Putamen (tissue), 1 donor: Measurements from ENCODE around the gene NSUN5.
"Not testable (repeated sequence)": the region's sequence is repeated elsewhere in the genome, so short reads cannot be mapped to it uniquely, and the experiment has no call there.

ENCODE experiments used
- DNase-seq: peaks from one replicate; pipeline ENCODE4 v3.0.0-alpha.2; 2016; ENCODE audit warnings: low spot score

Gene NSUN5

GRCh38 chr7:73325424-73325823 is 16.8 kb upstream of the NSUN5 start:
- DNase-seq, result not testable (repeated sequence)

DNA sequence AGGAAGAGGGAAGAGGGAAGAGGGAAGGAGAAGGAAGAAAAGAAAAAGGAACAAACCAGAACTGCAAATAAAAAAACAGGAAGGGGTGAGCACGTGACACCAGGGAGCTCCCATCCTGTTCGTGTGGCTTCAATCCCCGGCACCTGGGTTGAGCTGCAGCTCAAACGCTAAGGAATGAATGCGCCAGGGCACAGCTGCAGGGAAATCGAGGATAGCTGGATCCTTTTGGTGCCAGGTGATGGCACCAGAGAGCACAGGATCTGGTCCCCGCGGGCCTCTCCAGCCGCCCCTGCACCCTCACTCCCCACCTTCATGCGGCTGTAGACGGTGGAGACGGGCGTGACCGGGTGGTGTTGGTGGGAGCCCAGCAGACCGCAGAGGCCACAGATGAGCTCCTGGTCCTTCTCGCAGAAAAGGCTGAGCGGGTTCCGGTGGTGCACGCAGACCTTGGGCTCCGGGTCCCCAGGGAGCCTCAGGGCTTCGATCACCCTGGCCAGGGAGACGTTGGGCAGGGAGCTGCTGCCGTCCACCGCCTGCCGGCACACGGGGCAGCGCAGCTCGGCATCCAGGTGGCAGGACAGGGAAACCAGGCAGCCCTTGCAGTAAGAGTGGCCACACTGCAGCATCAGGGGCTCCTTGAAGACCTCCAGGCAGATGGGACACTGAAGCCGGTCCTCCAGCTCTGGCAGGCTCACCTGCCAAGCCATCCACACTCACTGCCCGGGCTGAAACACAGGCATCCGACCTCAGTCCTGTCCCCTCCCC is 15.6 kb upstream of the NSUN5 start:
- DNase-seq, result peak; percentile 27

- not testable (repeated sequence) for DNase-seq
Observed at GRCh38 chr7:73323434-73324080, 14.9 kb upstream of the NSUN5 start.

DNA sequence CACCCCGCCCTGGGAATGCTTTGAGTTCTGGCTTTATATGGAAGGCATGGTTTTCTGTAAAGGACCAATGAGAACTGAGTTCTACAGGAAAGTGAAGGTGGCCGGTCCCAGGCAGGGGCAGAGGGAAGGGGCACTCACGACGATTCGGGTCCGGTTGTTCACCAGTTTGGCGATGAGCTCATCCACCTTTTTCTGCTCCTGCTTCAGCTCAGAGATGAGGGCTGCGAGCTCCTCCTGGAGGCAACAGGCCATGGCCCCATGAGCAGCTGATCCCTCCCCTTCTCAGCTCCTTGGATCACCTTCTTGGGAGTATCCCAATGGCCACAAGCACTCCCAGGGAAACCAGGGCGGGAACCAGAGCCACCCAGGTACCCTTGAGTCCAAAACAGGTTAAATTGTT is 11.4 kb upstream of the NSUN5 start:
- DNase-seq, result not testable (repeated sequence)

DNA sequence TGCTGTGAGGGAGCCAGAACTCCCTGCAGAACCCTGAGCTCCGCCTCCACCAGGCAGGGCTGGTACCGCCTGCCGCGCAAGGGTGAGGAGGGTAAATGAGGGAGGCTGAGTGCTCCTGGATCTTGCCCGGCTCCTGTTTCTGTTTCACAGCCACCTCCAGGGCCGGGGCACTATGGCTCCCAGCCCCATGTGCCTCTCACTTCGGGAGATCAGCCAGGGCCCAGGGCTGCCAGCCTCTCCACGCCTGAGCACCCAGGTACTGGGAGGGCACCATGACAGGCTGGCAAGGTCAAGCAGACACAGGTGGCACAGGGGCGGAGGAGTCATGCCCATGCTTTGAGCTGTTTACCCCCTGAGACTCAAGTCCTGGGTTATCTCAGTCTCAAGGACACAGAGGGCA is 10.9 kb upstream of the NSUN5 start:
- not testable (repeated sequence) for DNase-seq

DNA sequence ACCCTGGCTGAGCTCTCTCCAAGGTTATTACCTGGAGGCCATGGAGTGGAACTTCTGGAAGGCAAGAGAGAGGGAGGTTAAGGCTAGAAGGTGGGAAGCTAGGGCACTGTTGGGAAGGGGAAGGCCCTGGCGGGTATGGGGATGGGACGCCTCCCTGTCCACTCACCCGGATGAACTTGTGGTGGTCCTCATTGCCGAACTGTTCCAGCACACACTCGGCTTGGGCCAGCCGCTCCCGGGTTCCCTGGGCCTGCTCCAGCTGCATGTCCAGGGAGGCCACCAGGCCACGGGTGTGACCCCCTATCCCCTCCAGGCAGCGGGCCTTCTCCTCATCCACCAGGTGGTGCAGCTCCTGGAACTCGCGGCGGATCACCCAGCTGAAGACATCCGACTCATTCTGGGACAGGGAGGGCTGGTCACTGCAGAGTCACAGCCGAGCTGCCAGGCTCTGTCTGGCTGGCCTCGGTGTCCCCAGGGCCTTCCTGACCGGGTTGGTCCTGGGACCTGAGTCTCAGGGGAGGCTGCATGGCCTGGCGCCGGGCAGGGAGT is 10.1 kb upstream of the NSUN5 start:
- not testable (repeated sequence) for DNase-seq

GRCh38 chr7:73316521-73316920 is 7.9 kb upstream of the NSUN5 start:
- no peak for DNase-seq

DNA sequence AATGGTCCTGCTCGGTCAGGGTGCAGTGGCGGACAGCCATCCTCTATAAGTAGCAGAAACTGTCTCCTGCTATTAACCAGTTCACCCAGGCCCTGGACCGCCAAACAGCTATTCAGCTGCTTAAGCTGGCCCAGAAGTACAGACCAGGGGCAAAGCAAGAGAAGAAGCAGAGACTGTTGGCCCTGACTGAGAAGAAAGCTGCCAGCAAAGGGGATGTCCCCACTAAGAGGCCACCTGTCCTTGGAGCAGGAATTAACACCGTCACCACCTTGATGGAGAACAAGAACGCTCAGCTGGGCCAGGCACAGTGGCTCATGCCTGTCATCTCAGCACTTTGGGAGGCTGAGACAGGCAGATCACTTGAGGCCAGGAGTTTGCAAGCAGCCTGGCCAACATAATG is 5.6 kb upstream of the NSUN5 start:
- DNase-seq, result no peak

DNA sequence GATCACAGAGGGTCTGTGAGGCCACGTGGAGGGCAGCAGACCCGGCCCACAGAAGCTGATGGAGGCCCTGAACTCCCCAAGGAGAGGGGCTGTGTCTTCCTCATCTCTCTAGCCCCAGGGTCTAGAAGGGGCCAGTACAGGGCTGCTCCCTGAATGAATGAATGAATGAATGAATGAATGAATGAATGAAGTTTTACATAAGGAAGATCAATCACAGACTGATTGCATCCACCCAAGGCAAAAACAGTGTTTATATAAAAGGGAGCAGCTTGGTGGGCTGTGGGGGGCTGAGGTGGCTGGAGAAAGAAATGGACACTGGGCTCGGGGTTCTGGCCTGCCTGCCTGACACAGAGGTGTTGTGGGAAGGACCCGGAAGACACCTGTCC is 4.9 kb upstream of the NSUN5 start:
- no peak for DNase-seq

- no peak for DNase-seq
Observed at GRCh38 chr7:73312831-73313520, 4.3 kb upstream of the NSUN5 start.

DNA sequence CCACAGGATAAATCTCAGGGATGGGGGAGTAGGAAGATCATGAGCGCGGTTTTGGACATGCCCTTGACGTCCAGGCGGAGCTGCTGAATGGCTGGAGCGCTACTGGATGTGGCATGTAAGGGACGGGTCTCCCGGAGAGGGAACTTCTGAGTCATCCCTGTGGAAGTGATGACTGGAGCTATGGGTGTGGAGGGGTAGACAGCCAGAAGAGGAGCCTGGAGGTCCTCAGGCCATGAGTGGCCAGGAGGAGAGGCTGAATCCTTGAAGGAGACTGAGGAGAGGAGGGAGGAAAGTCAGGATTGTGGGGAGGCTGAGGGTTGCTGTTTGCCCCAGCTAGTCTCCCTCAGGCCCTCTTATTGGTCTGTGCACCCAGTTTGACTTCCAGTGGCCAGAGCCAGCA is 2.8 kb upstream of the NSUN5 start:
- DNase-seq, result not testable (repeated sequence)

DNA sequence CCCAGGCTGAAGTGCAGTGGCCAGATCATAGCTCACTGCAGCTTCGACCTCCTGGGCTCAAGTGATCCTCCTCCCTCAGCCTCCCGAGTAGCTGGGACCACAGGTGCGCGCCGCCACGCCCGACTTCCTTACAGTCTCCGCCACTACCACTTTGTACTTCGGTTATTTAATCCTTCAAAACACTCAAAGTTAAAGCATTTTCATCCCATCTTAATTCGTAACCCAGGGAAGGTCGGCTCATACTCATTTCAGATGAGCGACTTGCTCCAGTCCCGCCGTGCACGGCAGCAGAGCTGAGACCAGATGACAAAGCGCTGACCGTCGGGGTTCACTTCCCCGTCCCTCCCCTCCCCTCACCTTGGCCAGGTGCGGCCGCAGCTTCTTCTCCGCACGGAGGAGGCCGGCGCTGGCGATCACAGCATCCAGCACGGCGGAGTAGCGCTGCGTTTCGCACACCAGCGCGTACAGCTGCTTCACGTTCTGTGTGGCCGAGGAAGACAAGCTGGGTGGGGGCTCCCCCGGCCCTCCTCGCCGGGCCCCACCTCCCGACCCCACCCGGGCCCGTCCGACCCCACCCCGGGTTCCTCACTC is 457 bp downstream of the NSUN5 start:
- no peak for DNase-seq

- DNase-seq, result no peak
Observed at GRCh38 chr7:73307436-73307835, 1.2 kb downstream of the NSUN5 start.

DNA sequence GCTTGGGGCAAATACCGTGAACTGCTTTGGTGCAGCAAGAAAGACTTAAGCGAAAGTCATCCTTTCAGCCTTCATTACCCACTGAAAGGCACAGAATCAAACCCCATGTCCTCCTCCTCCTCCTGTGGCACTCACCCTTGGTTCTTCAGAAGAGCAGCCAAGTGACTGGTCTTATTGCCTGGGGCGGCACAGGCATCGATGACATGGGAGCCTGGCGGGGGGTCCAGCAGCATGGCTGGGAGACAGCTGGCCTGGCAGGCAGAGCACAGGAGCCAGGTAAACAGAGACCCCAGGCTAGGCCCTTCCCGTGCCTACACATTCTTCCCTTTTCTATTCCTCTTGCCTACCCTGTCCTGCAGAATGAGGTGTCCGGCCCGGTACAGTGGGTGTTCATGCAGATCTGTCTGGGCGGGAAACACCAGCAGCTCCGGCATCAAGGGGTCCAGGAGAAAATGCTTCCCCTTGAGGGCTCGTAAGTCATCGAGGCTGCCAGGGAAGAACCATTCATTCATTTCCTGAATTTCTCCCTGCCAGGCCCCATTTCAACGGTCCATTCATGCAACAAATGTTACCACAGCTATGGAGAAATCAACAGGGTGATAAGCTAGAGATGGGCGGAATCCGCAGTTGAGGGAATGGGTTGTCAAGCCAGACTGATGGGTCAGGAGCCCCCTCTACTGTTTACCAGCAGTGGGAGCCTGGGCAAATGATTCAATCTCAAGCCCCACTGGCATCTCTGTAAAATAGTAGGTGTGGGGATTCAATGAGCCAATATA is 3.8 kb downstream of the NSUN5 start:
- not testable (repeated sequence) for DNase-seq

DNA sequence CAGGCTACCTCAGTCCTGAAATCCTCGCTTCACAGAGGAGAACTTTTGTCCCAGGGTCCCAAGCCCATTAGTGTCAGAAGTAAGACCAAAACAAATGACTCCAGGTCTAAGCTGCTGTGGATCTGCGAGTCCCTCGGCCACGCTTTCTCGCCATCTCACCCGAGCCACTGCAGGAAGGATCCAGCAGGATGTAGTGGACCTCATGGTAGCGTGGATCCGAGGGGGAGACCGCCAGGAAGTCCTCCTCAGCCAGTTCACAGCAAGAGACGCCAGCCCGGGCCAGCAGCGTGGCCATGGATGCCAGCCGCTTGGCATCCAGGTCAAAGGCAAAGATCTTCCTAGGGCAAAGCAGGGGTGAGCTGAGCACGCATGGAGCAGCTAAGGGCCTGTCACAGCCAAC is 4.6 kb downstream of the NSUN5 start:
- no peak for DNase-seq

DNA sequence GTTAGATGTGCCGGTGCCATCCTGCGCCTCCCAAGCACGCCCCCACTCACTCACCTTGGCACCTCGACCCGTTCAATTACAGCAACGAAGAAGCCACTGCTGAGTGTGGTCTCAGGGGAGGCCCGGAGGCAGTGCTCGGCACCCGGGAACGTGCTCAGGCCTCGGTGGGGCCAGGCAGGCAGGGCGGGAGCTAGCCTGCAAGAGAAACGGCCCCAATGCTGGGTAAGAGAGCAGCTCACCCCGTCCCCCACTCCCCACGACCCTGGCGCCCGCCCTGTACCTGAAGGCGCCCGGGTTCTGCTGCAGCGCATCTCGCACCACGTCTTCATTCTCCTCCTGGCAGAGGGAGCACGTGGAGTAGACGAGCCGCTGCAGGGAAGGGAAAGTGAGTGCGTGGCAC is 5.1 kb downstream of the NSUN5 start:
- DNase-seq, result no peak

DNA sequence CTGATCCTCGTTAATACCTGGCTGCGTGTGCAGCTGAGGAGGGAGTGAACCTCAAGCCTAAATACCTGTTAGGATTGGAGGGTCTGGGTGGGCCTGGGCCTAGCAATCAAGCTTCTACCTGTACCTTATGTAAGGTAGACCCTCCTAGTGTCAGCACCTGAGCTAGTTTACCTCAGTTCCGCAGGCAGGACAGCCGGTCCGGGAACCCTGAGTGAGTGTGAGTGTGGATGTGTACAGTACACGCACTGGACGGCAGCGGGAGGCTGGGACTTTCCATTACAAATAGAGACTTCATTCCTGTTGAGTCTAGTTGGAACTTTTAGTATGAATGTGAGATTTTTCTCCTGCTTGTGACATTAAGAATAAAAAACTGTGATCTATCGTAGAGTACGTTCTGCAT is 5.8 kb downstream of the NSUN5 start:
- DNase-seq, result not testable (repeated sequence)

DNA sequence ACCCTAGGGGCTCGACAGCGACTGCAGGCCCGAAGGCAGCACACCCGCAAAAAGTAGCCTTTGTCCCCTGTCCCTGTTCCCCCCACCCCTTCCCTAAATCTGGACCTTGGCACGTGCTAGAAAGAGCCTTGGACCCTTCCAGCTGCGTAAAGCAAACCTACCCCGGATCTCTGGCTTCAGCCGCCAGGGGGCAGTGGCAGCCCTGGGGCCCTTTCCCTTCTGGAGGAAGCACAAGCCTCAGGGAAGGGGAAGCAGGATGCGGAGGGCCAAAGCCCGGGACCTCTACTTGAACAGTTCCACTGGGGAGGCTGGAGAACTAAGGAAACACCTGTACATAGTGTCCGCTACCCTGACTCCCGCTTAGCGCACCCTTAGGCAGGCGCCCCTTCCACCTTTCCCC is 7.5 kb downstream of the NSUN5 start:
- not testable (repeated sequence) for DNase-seq

- not testable (repeated sequence) for DNase-seq
Observed at GRCh38 chr7:73299812-73300211, 8.8 kb downstream of the NSUN5 start.

- DNase-seq, result not testable (repeated sequence)
Observed at GRCh38 chr7:73297706-73298105, 10.9 kb downstream of the NSUN5 start.

DNA sequence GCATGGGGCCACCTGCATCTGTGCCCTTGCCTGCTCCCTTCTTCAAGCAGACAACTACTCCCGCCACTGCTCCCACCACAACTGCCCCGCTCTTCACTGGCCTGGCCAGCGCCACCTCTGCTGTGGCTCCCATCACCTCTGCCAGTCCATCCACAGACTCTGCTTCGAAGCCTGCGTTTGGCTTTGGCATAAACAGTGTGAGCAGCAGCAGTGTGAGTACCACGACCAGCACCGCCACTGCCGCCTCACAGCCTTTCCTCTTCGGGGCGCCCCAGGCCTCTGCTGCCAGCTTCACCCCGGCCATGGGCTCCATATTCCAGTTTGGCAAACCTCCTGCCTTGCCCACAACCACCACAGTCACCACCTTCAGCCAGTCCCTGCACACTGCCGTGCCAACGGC is 11.4 kb downstream of the NSUN5 start:
- not testable (repeated sequence) for DNase-seq

GRCh38 chr7:73277210-73277609 is 31.4 kb downstream of the NSUN5 start:
- DNase-seq, result not testable (repeated sequence)
